ENCODE data around the gene SIK3. TPM values are rescaled to one million over a fixed set of nuclear protein-coding genes. Genes with fewer than 3 reads are reported as not detected.

SIK3 gene
- polyA plus RNA-seq, 1 experiment, result 7.3 TPM

GRCh38 chr11:116930586-116930985 is 167.6 kb downstream of the SIK3 start:
- DNase-seq (ENCODE audit: low read depth), result no peak
- no peaks in the 10 kb centered on the region for H3K36me3 ChIP-seq (ENCODE audit: control insufficient read depth, insufficient read depth, low read length)
- no peak overlapping the region for H3K4me3 ChIP-seq (ENCODE audit: low read depth, low read length)
- ChIA-PET POLR2A (interaction anchor here (0.6 kb wide), 1 partner anchor 138 kb away, joined by 20 read pairs; no protein-coding TSS in a partner anchor), CTCF (interaction anchor here (1.8 kb wide), 1 partner anchor 10 kb away, joined by 5 read pairs; no protein-coding TSS in a partner anchor)
- H3K27me3 ChIP-seq (ENCODE audit: control insufficient read depth, insufficient read depth, low read length), result no peaks in the 10 kb centered on the region
- TF ChIP-seq, protein P1, sequence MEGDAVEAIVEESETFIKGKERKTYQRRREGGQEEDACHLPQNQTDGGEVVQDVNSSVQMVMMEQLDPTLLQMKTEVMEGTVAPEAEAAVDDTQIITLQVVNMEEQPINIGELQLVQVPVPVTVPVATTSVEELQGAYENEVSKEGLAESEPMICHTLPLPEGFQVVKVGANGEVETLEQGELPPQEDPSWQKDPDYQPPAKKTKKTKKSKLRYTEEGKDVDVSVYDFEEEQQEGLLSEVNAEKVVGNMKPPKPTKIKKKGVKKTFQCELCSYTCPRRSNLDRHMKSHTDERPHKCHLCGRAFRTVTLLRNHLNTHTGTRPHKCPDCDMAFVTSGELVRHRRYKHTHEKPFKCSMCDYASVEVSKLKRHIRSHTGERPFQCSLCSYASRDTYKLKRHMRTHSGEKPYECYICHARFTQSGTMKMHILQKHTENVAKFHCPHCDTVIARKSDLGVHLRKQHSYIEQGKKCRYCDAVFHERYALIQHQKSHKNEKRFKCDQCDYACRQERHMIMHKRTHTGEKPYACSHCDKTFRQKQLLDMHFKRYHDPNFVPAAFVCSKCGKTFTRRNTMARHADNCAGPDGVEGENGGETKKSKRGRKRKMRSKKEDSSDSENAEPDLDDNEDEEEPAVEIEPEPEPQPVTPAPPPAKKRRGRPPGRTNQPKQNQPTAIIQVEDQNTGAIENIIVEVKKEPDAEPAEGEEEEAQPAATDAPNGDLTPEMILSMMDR (IDR thresholded peaks at IDR 0.05; ENCODE audit: insufficient read depth, low read depth, low read length), result no peak

GRCh38 chr11:116930177-116930576 is 168.1 kb downstream of the SIK3 start:
- Histone ChIP-seq H3K36me3 (ENCODE audit: control insufficient read depth, insufficient read depth, low read length) (no peaks in the 10 kb centered on the region; the same call in 1 of the 2 replicates), H3K27me3 (ENCODE audit: control insufficient read depth, insufficient read depth, low read length) (no peaks in the 10 kb centered on the region), H3K4me3 (ENCODE audit: low read depth, low read length) (no peak overlapping the region)
- ChIA-PET POLR2A (no interaction called here), CTCF (interaction anchor here (1.5 to 1.8 kb wide), 2 partner anchors 10 to 11 kb away, joined by 4 to 5 read pairs; no protein-coding TSS in a partner anchor)
- DNase-seq (ENCODE audit: low read depth), result no peak
- TF ChIP-seq, protein P1 (IDR thresholded peaks at IDR 0.05; ENCODE audit: insufficient read depth, low read depth, low read length), result no peak

GRCh38 chr11:116929414-116930090 is 168.7 kb downstream of the SIK3 start:
- CTCF ChIA-PET, result interaction anchor here (1.4 to 1.8 kb wide), 3 partner anchors 11 to 176 kb away, joined by 3 to 5 read pairs (median 4); no protein-coding TSS in a partner anchor
- DNase-seq (ENCODE audit: low read depth), result no peak
- Histone ChIP-seq H3K27me3 (ENCODE audit: control insufficient read depth, insufficient read depth, low read length) (no peaks in the 10 kb centered on the region), H3K36me3 (ENCODE audit: control insufficient read depth, insufficient read depth, low read length) (peaks cover 3% of the 10 kb centered on the region), H3K4me3 (ENCODE audit: low read depth, low read length) (no peak overlapping the region)
- TF ChIP-seq, protein P1 (IDR thresholded peaks at IDR 0.05; ENCODE audit: insufficient read depth, low read depth, low read length), result no peak
- POLR2A ChIA-PET, result no interaction called here

DNA sequence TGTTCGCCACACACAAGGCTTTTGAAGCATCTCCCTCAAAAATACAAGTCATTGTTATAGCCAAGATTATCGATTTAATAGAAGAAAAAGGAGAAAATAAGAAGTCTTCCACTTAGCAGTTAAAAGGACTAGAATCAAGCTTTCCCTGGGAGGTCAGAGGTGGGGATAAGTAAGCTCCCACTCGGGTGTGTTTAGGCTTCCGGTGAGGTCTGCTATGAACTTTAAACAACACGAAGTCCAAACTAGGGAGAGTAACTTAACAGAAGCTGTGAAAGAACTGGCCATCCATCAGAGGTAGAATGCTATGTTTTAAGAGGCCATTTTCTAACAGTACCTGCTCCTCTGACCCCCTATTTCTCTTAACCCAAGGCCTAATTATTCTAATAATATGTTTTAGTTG is 169.4 kb downstream of the SIK3 start:
- TF ChIP-seq, protein P1 (IDR thresholded peaks at IDR 0.05; ENCODE audit: insufficient read depth, low read depth, low read length), result no peak
- DNase-seq (ENCODE audit: low read depth), result no peak
- Histone ChIP-seq H3K36me3 (ENCODE audit: control insufficient read depth, insufficient read depth, low read length) (peaks cover 4% of the 10 kb centered on the region), H3K4me3 (ENCODE audit: low read depth, low read length) (no peak overlapping the region), H3K27me3 (ENCODE audit: control insufficient read depth, insufficient read depth, low read length) (no peaks in the 10 kb centered on the region)
- ChIA-PET POLR2A (no interaction called here), CTCF (interaction anchor here (1.4 to 1.8 kb wide), 3 partner anchors 10 to 177 kb away, joined by 3 to 5 read pairs (median 4); no protein-coding TSS in a partner anchor)

- TF ChIP-seq, protein P1 (IDR thresholded peaks at IDR 0.05; ENCODE audit: insufficient read depth, low read depth, low read length), result no peak
- DNase-seq (ENCODE audit: low read depth), result no peak
- H3K36me3 ChIP-seq (ENCODE audit: control insufficient read depth, insufficient read depth, low read length), result peaks cover 4% of the 10 kb centered on the region
- POLR2A ChIA-PET, result no interaction called here
- no peaks in the 10 kb centered on the region for H3K27me3 ChIP-seq (ENCODE audit: control insufficient read depth, insufficient read depth, low read length)
- H3K4me3 ChIP-seq (ENCODE audit: low read depth, low read length), result no peak overlapping the region
- CTCF ChIA-PET, result interaction anchor here (0.7 to 1.4 kb wide), 2 partner anchors 17 to 178 kb away, joined by 3 read pairs; no protein-coding TSS in a partner anchor
Observed at GRCh38 chr11:116928102-116928777, 170.0 kb downstream of the SIK3 start.

Data from BJ (cell line).